ENCODE data around the gene CENPC. TPM values are rescaled to one million over a fixed set of nuclear protein-coding genes. Genes with fewer than 3 reads are reported as not detected.
"Not testable (repeated sequence)": the region's sequence is repeated elsewhere in the genome, so short reads cannot be mapped to it uniquely, and the experiment has no call there.

The CENPC gene
- total and polyA plus RNA-seq, 2 experiments from 2014 or later: 21.6 to 24.5 TPM

DNA sequence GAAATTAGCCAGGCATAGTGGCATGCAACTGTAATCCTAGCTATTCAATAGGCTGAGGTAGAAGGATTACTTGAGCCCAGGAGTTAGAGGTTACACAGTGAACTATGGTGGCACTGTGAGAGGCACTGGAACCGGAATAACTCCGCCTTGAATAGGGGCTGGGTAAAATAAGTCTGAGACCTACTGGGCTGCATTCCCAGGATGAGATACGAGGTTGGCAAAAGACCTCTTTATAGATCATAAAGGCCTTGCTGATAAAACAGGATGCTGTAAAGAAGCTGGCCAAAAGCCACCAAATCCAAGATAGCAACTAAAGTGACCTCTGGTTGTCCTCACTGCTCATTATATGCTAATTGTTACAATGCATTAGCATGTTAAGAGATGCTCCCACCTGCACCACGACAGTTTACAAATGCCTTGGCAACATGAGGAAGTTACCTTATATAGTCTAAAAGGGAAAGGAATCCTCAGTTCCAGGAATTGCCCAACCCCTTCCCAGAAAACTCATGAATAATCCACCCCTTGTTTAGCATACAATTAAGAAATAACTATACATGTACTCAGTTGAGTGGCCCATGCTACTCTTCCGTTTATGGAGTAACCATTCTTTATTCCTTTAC, 88.6 kb downstream of the CENPC start (continued):
- TF ChIP-seq, protein P1, sequence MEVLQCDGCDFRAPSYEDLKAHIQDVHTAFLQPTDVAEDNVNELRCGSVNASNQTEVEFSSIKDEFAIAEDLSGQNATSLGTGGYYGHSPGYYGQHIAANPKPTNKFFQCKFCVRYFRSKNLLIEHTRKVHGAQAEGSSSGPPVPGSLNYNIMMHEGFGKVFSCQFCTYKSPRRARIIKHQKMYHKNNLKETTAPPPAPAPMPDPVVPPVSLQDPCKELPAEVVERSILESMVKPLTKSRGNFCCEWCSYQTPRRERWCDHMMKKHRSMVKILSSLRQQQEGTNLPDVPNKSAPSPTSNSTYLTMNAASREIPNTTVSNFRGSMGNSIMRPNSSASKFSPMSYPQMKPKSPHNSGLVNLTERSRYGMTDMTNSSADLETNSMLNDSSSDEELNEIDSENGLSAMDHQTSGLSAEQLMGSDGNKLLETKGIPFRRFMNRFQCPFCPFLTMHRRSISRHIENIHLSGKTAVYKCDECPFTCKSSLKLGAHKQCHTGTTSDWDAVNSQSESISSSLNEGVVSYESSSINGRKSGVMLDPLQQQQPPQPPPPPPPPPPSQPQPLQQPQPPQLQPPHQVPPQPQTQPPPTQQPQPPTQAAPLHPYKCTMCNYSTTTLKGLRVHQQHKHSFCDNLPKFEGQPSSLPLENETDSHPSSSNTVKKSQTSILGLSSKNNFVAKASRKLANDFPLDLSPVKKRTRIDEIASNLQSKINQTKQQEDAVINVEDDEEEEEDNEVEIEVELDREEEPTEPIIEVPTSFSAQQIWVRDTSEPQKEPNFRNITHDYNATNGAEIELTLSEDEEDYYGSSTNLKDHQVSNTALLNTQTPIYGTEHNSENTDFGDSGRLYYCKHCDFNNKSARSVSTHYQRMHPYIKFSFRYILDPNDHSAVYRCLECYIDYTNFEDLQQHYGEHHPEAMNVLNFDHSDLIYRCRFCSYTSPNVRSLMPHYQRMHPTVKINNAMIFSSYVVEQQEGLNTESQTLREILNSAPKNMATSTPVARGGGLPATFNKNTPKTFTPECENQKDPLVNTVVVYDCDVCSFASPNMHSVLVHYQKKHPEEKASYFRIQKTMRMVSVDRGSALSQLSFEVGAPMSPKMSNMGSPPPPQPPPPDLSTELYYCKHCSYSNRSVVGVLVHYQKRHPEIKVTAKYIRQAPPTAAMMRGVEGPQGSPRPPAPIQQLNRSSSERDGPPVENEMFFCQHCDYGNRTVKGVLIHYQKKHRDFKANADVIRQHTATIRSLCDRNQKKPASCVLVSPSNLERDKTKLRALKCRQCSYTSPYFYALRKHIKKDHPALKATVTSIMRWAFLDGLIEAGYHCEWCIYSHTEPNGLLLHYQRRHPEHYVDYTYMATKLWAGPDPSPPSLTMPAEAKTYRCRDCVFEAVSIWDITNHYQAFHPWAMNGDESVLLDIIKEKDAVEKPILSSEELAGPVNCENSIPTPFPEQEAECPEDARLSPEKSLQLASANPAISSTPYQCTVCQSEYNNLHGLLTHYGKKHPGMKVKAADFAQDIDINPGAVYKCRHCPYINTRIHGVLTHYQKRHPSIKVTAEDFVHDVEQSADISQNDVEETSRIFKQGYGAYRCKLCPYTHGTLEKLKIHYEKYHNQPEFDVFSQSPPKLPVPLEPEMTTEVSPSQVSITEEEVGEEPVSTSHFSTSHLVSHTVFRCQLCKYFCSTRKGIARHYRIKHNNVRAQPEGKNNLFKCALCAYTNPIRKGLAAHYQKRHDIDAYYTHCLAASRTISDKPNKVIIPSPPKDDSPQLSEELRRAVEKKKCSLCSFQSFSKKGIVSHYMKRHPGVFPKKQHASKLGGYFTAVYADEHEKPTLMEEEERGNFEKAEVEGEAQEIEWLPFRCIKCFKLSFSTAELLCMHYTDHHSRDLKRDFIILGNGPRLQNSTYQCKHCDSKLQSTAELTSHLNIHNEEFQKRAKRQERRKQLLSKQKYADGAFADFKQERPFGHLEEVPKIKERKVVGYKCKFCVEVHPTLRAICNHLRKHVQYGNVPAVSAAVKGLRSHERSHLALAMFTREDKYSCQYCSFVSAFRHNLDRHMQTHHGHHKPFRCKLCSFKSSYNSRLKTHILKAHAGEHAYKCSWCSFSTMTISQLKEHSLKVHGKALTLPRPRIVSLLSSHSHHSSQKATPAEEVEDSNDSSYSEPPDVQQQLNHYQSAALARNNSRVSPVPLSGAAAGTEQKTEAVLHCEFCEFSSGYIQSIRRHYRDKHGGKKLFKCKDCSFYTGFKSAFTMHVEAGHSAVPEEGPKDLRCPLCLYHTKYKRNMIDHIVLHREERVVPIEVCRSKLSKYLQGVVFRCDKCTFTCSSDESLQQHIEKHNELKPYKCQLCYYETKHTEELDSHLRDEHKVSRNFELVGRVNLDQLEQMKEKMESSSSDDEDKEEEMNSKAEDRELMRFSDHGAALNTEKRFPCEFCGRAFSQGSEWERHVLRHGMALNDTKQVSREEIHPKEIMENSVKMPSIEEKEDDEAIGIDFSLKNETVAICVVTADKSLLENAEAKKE (CRISPR knock-in tag; IDR thresholded peaks at IDR 0.05): no peak
- TF ChIP-seq NANOG (IDR thresholded peaks at IDR 0.05; ENCODE audit: borderline replicate concordance): no peak

DNA sequence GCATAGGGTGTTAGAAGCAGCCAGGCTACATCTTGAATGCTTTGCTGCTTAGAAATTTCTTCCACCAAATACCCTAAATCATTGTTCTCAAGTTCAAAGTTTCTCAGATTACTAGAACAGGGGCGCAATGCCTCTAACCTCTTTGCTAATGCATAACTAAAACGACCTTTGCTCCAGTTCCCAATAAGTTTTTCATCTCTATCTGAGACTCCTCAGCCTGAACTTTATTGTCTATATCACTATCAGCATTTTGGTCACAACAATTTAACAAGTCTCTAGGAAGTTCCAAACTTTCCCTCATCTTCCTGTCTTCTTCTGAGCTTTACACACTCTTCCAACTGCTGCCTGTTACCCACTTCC, 92.5 kb downstream of the CENPC start:
- H3K4me3 Mint-ChIP-seq; ATAC-seq; H3K4me1 Mint-ChIP-seq; H2AFZ ChIP-seq; H4K20me1 ChIP-seq (replicated peaks; ENCODE audit: insufficient read depth); H3K27me3 Mint-ChIP-seq (ENCODE audit: insufficient read depth, low read depth, poor library complexity); H3K27ac ChIP-seq (ENCODE audit: low read depth); H3K4me1 ChIP-seq (ENCODE audit: insufficient read depth); H3K4me2 ChIP-seq; DNase-seq (ENCODE audit: low spot score); H3K9me3 Mint-ChIP-seq; H3K4me3 ChIP-seq; H3K27ac Mint-ChIP-seq; H3K27me3 ChIP-seq (ENCODE audit: insufficient read depth); H3F3A ChIP-seq (replicated peaks; ENCODE audit: low read depth); H3K9me2 ChIP-seq (ENCODE audit: insufficient read depth); H3K36me3 ChIP-seq (ENCODE audit: insufficient read depth); H3K79me2 ChIP-seq (replicated peaks; ENCODE audit: insufficient read depth): not testable (repeated sequence)
- peaks cover 11% of the 10 kb centered on the region; the same call in 2 of the 3 replicates for H3K36me3 Mint-ChIP-seq (ENCODE audit: low read depth)
